Hepatocyte (in vitro differentiated cells): ENCODE results near the gene IRF2BPL.

Source experiments
- EZH2 ChIP-seq: fragments of 200-600 bp; sonication (generic); IDR thresholded peaks from 2 replicates; pipeline ENCODE4 v1.6.1; 2016; ENCODE audit warnings: antibody characterized with exemption, mild to moderate bottlenecking, borderline replicate concordance
- EZH2phosphoT487 ChIP-seq: fragments of 200-600 bp; sonication (generic); IDR thresholded peaks from one replicate; pipeline ENCODE4 v1.6.1; 2018; ENCODE audit warnings: antibody characterized with exemption, mild to moderate bottlenecking, low read depth, moderate library complexity; ENCODE audit not compliant: unreplicated experiment, severe bottlenecking
- TF ChIP-seq, protein P1 (sequence below): fragments of 200-600 bp; sonication (generic); IDR thresholded peaks from 2 replicates; pipeline ENCODE4 v1.5.1; 2016; ENCODE audit warnings: antibody characterized with exemption, mild to moderate bottlenecking; ENCODE audit not compliant: poor library complexity

- TF ChIP-seq, protein P1, sequence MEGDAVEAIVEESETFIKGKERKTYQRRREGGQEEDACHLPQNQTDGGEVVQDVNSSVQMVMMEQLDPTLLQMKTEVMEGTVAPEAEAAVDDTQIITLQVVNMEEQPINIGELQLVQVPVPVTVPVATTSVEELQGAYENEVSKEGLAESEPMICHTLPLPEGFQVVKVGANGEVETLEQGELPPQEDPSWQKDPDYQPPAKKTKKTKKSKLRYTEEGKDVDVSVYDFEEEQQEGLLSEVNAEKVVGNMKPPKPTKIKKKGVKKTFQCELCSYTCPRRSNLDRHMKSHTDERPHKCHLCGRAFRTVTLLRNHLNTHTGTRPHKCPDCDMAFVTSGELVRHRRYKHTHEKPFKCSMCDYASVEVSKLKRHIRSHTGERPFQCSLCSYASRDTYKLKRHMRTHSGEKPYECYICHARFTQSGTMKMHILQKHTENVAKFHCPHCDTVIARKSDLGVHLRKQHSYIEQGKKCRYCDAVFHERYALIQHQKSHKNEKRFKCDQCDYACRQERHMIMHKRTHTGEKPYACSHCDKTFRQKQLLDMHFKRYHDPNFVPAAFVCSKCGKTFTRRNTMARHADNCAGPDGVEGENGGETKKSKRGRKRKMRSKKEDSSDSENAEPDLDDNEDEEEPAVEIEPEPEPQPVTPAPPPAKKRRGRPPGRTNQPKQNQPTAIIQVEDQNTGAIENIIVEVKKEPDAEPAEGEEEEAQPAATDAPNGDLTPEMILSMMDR = no peak
- TF ChIP-seq EZH2 (no peak), EZH2phosphoT487 (no peak)
These were observed 24.4 kb downstream of the IRF2BPL start for GRCh38 chr14:77003960-77004710.
